NCI-H2196 treated with DMSO at 0.1 percent for 48 hours (cell line): Measurements from ENCODE around the gene DNASE1L1.

Experiments used
- DNase-seq: peaks from one replicate; lab custom pipeline; 2025; ENCODE audit not compliant: unreplicated experiment; lab: John Stamatoyannopoulos, UW

The DNASE1L1 gene

GRCh38 chrX:154384284-154384892, 24.7 kb downstream of the DNASE1L1 start:
- DNase-seq: no peak

GRCh38 chrX:154383359-154384283, 25.4 kb downstream of the DNASE1L1 start:
- DNase-seq: no peak

GRCh38 chrX:154382483-154383069, 26.5 kb downstream of the DNASE1L1 start:
- no peak for DNase-seq

- no peak for DNase-seq
Measured at GRCh38 chrX:154381271-154381670, 27.8 kb downstream of the DNASE1L1 start.

GRCh38 chrX:154380787-154381186, 28.3 kb downstream of the DNASE1L1 start:
- no peak for DNase-seq

GRCh38 chrX:154380153-154380552, 28.9 kb downstream of the DNASE1L1 start:
- no peak for DNase-seq

GRCh38 chrX:154379569-154379951, 29.5 kb downstream of the DNASE1L1 start:
- DNase-seq: no peak

- DNase-seq: peak; percentile 96
Measured at GRCh38 chrX:154378799-154379568, 30.1 kb downstream of the DNASE1L1 start, which contains the start of gene EMD. EMD (plus strand) TSS chrX:154379295; CDS start chrX:154379485, 190 bp downstream.

- peak; percentile 32 for DNase-seq
Measured at GRCh38 chrX:154378059-154378798, 30.8 kb downstream of the DNASE1L1 start.

GRCh38 chrX:154376774-154377173, 32.3 kb downstream of the DNASE1L1 start:
- no peak for DNase-seq

- no peak for DNase-seq
Measured at GRCh38 chrX:154375156-154375504, 33.9 kb downstream of the DNASE1L1 start.

- DNase-seq: no peak
Measured at GRCh38 chrX:154374313-154375155, 34.5 kb downstream of the DNASE1L1 start, which contains the start of gene FLNA. FLNA (minus strand) TSS chrX:154374634; CDS start chrX:154371245, 3,389 bp downstream.

- peak; percentile 29 for DNase-seq
Measured at GRCh38 chrX:154373340-154374306, 35.4 kb downstream of the DNASE1L1 start.

- no peak for DNase-seq
Measured at GRCh38 chrX:154372612-154373022, 36.4 kb downstream of the DNASE1L1 start.

GRCh38 chrX:154371789-154372300, 37.2 kb downstream of the DNASE1L1 start:
- DNase-seq: no peak

GRCh38 chrX:154371017-154371788, 37.9 kb downstream of the DNASE1L1 start:
- DNase-seq: peak; percentile 73

- no peak for DNase-seq
Measured at GRCh38 chrX:154370300-154371016, 38.6 kb downstream of the DNASE1L1 start.
